ENCODE measurements around the gene GLI3.

DNA sequence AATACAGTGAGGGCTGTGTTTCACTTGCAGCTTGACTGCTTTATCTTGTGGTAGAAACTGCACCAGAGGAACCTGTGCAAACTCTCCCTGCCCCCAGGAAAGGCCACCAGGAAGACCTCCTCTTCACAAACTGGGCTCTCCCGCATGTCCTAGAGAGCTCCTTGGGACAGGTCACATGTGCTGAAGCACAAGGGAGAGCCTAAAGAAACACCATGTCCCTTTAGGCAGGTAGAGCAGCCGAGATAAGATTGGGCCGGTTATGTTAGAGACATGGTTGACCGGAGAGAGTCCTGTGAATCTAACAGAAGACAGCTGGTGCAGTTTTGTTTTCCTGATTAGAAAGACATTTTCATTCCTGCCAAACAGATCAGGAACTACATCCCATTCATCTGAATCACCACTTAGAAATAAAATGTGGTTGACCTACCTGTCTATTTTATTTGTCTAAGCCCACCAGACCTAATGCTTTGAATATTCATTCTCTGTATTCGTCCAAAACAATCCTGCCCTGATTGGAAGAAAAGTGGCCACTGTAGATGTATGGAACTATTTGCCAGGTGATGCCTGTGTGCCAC lies 224.1 kb downstream of the GLI3 start:
- TF ChIP-seq EZH2phosphoT487 (IDR thresholded peaks at IDR 0.05; ENCODE audit: insufficient read depth, low read depth) (no peak), EZH2 (IDR thresholded peaks at IDR 0.05; ENCODE audit: insufficient read depth, poor library complexity, severe bottlenecking) (no peak)

All from GM23248 (cell line).